BLaER1 treated with 17β-estradiol and CSF1 and Interleukin-3, amounts not matched to agents 10 nM and 100 nM (cell line): Measurements from ENCODE around the gene ZIC4.

Source experiments
- H3K27ac ChIP-seq, 11 experiments: shearing (Covaris generic); formaldehyde crosslinking; 2 replicates each; pipeline ENCODE4 v1.8.1; 2022
- H3K27me3 ChIP-seq, 11 experiments: shearing (Covaris generic); formaldehyde crosslinking; 2 replicates each; pipeline ENCODE4 v1.8.1; 2022
- H3K36me3 ChIP-seq, 11 experiments: shearing (Covaris generic); formaldehyde crosslinking; 2 replicates each; pipeline ENCODE4 v1.8.1; 2022
- H3K4me1 ChIP-seq, 10 experiments: shearing (Covaris generic); formaldehyde crosslinking; 2 replicates each; pipeline ENCODE4 v1.8.1; 2022
- H3K4me2 ChIP-seq, 11 experiments: shearing (Covaris generic); formaldehyde crosslinking; 2 replicates each; pipeline ENCODE4 v1.8.1; 2022
- H3K4me3 ChIP-seq, 10 experiments: shearing (Covaris generic); formaldehyde crosslinking; 2 replicates each; pipeline ENCODE4 v1.8.1; 2022
- H3K9ac ChIP-seq, 11 experiments: shearing (Covaris generic); formaldehyde crosslinking; 2 replicates each; pipeline ENCODE4 v1.8.1; 2022
- H3K9me3 ChIP-seq, 11 experiments: shearing (Covaris generic); formaldehyde crosslinking; replicated peaks in 1 of 11; 2 replicates each; pipeline ENCODE4 v1.8.1; 2022
- H4K20me1 ChIP-seq, 11 experiments: shearing (Covaris generic); formaldehyde crosslinking; 2 replicates each; pipeline ENCODE4 v1.8.1; 2022
- Cebpa-rat ChIP-seq, 11 experiments: shearing (Covaris generic); IDR thresholded peaks; 2 replicates each; pipeline ENCODE4 v1.8.1; 2022

ZIC4 gene

GRCh38 chr3:147360646-147361453, 45.5 kb downstream of the ZIC4 start:
- peaks cover 24 to 57% (median 51%) of the 10 kb centered on the region in 11 experiments for H3K27me3 ChIP-seq
- H3K4me2 ChIP-seq = peak overlapping the region; percentile 51 to 86 (median 73)
- H3K27ac ChIP-seq = no peak overlapping the region

GRCh38 chr3:147360051-147360439, 46.3 kb downstream of the ZIC4 start:
- peak overlapping the region in 2 of 11 experiments; percentile 65 to 66; a peak in 2 of 22 replicates for H3K4me2 ChIP-seq
- peaks cover 0 to 15% (median 11%) of the 10 kb centered on the region in 10 experiments; a peak in 16 of 20 replicates for H3K4me1 ChIP-seq
- H3K9me3 ChIP-seq = peaks cover 17 to 27% (median 24%) of the 10 kb centered on the region in 11 experiments; a peak in 21 of 22 replicates
- H3K27me3 ChIP-seq = peaks cover 25 to 65% (median 58%) of the 10 kb centered on the region in 11 experiments
- H3K27ac ChIP-seq = no peak overlapping the region
- H3K9ac ChIP-seq = no peak overlapping the region
- H4K20me1 ChIP-seq = no peaks in the 10 kb centered on the region
- H3K36me3 ChIP-seq = no peaks in the 10 kb centered on the region
- no peak overlapping the region for H3K4me3 ChIP-seq
- TF ChIP-seq Cebpa-rat (IDR thresholded peaks at IDR 0.05) = no peak

More at GRCh38 chr3:147360646-147361453, 45.5 kb downstream of the ZIC4 start:
- Histone ChIP-seq H3K9ac (peak overlapping the region in 1 of 11 experiments; percentile 17; a peak in 1 of 22 replicates), H3K4me1 (peaks cover 0 to 15% (median 11%) of the 10 kb centered on the region in 10 experiments; a peak in 16 of 20 replicates), H4K20me1 (no peaks in the 10 kb centered on the region), H3K9me3 (peaks cover 14 to 26% (median 17%) of the 10 kb centered on the region in 11 experiments; a peak in 21 of 22 replicates), H3K4me3 (peak overlapping the region in 5 of 10 experiments; percentile 14 to 43 (median 38); a peak in 8 of 20 replicates), H3K36me3 (no peaks in the 10 kb centered on the region)
- TF ChIP-seq Cebpa-rat (IDR thresholded peaks at IDR 0.05) = no peak

GRCh38 chr3:147359177-147360050, 46.9 kb downstream of the ZIC4 start:
- Histone ChIP-seq H4K20me1 (no peaks in the 10 kb centered on the region), H3K27me3 (peaks cover 25 to 69% (median 60%) of the 10 kb centered on the region in 11 experiments), H3K4me1 (peaks cover 0 to 15% (median 11%) of the 10 kb centered on the region in 10 experiments; a peak in 16 of 20 replicates), H3K9ac (no peak overlapping the region), H3K4me3 (no peak overlapping the region), H3K27ac (no peak overlapping the region), H3K36me3 (no peaks in the 10 kb centered on the region), H3K4me2 (no peak overlapping the region), H3K9me3 (peaks cover 17 to 30% (median 27%) of the 10 kb centered on the region in 11 experiments; a peak in 21 of 22 replicates)
- no peak for TF ChIP-seq Cebpa-rat (IDR thresholded peaks at IDR 0.05)

GRCh38 chr3:147358144-147358992, 48.0 kb downstream of the ZIC4 start:
- Histone ChIP-seq H3K27ac (no peak overlapping the region), H3K36me3 (no peaks in the 10 kb centered on the region), H3K4me2 (no peak overlapping the region), H3K9ac (no peak overlapping the region), H3K4me3 (no peak overlapping the region), H3K9me3 (peaks cover 17 to 31% (median 27%) of the 10 kb centered on the region in 11 experiments; a peak in 21 of 22 replicates), H3K27me3 (peaks cover 25 to 69% (median 60%) of the 10 kb centered on the region in 11 experiments), H3K4me1 (peaks cover 0 to 15% (median 11%) of the 10 kb centered on the region in 10 experiments; a peak in 16 of 20 replicates), H4K20me1 (no peaks in the 10 kb centered on the region)
- no peak for TF ChIP-seq Cebpa-rat (IDR thresholded peaks at IDR 0.05)

GRCh38 chr3:147356909-147357900, 49.1 kb downstream of the ZIC4 start:
- Histone ChIP-seq H3K9ac (no peak overlapping the region), H3K27me3 (peaks cover 25 to 69% (median 60%) of the 10 kb centered on the region in 11 experiments), H3K4me3 (no peak overlapping the region), H3K4me2 (no peak overlapping the region), H3K9me3 (peaks cover 17 to 31% (median 27%) of the 10 kb centered on the region in 11 experiments; a peak in 21 of 22 replicates), H3K36me3 (no peaks in the 10 kb centered on the region), H3K4me1 (peaks cover 0 to 15% (median 11%) of the 10 kb centered on the region in 10 experiments; a peak in 16 of 20 replicates), H4K20me1 (no peaks in the 10 kb centered on the region), H3K27ac (no peak overlapping the region)
- TF ChIP-seq Cebpa-rat (IDR thresholded peaks at IDR 0.05) = no peak

GRCh38 chr3:147356145-147356908, 50.0 kb downstream of the ZIC4 start:
- Histone ChIP-seq H3K36me3 (no peaks in the 10 kb centered on the region), H3K4me3 (no peak overlapping the region), H3K9ac (no peak overlapping the region), H3K27ac (no peak overlapping the region), H3K4me2 (no peak overlapping the region), H3K9me3 (peaks cover 17 to 31% (median 27%) of the 10 kb centered on the region in 11 experiments; a peak in 21 of 22 replicates), H3K4me1 (peaks cover 0 to 9% (median 7%) of the 10 kb centered on the region in 10 experiments; a peak in 15 of 20 replicates), H3K27me3 (peaks cover 25 to 66% (median 60%) of the 10 kb centered on the region in 11 experiments), H4K20me1 (no peaks in the 10 kb centered on the region)
- no peak for TF ChIP-seq Cebpa-rat (IDR thresholded peaks at IDR 0.05)

GRCh38 chr3:147355753-147356090, 50.6 kb downstream of the ZIC4 start:
- Histone ChIP-seq H3K4me2 (no peak overlapping the region), H3K9me3 (peaks cover 17 to 31% (median 27%) of the 10 kb centered on the region in 11 experiments; a peak in 21 of 22 replicates), H3K27me3 (peaks cover 20 to 61% (median 56%) of the 10 kb centered on the region in 11 experiments), H4K20me1 (no peaks in the 10 kb centered on the region), H3K9ac (no peak overlapping the region), H3K27ac (no peak overlapping the region), H3K36me3 (no peaks in the 10 kb centered on the region), H3K4me3 (no peak overlapping the region), H3K4me1 (peaks cover 0 to 3% (median 2%) of the 10 kb centered on the region in 10 experiments; a peak in 11 of 20 replicates)
- no peak for TF ChIP-seq Cebpa-rat (IDR thresholded peaks at IDR 0.05)
